PC-9 (cell line): ENCODE results near the gene MPPE1. TPM values are rescaled to one million over a fixed set of nuclear protein-coding genes. Genes with fewer than 3 reads are reported as not detected.

ENCODE experiments used
- BruUV-seq: library from RNA; stranded (reverse); fragments of 400-500 nt; replicated peaks from 2 replicates; lab custom pipeline; 2021; lab: Mats Ljungman, UMichigan
- CTCF ChIA-PET: fragments of 300-600 bp; sonication (Branson Sonifier 250); formaldehyde crosslinking; loops from one replicate; lab custom pipeline; 2022; ENCODE audit warnings: antibody characterized with exemption; lab: Charles Lee
- POLR2A ChIA-PET: fragments of 300-600 bp; sonication (Branson Sonifier 250); formaldehyde crosslinking; loops from one replicate; lab custom pipeline; 2022; ENCODE audit warnings: antibody characterized with exemption; ENCODE audit not compliant: unreplicated experiment; lab: Charles Lee
- DNase-seq, 2 experiments: peaks; one replicate each; pipeline versions ENCODE4 v3.0.0 to v3.0.0-alpha.2; 2015 to 2022; ENCODE audit warnings: mixed read lengths in 1 of 2
- H2AFZ ChIP-seq: fragments of 200-600 bp; sonication (generic); 2 replicates; pipeline ENCODE4 v1.8.1; 2017; ENCODE audit warnings: antibody characterized with exemption
- H3F3A ChIP-seq: fragments of 200-600 bp; sonication (generic); 2 replicates; pipeline ENCODE4 v1.8.1; 2017; ENCODE audit warnings: antibody characterized with exemption, mild to moderate bottlenecking, low read depth; ENCODE audit not compliant: insufficient read depth
- H3K27ac ChIP-seq: fragments of 200-600 bp; sonication (generic); 2 replicates; pipeline ENCODE4 v1.6.1; 2016; ENCODE audit warnings: mixed run types
- H3K27me3 ChIP-seq: fragments of 200-600 bp; sonication (generic); 2 replicates; pipeline ENCODE4 v1.6.1; 2016; ENCODE audit warnings: low read depth, mixed run types; ENCODE audit not compliant: insufficient read depth
- H3K36me3 ChIP-seq: fragments of 200-600 bp; sonication (generic); 2 replicates; pipeline ENCODE4 v1.6.1; 2016; ENCODE audit warnings: low read depth, mixed run types
- H3K4me1 ChIP-seq: fragments of 200-600 bp; sonication (generic); replicated peaks from 2 replicates; pipeline ENCODE4 v1.6.1; 2016; ENCODE audit warnings: mixed run types; ENCODE audit not compliant: insufficient read depth
- H3K4me2 ChIP-seq: fragments of 200-600 bp; sonication (generic); 2 replicates; pipeline ENCODE4 v1.6.1; 2017; ENCODE audit warnings: mixed run types
- H3K4me3 ChIP-seq: fragments of 200-600 bp; sonication (generic); 2 replicates; pipeline ENCODE4 v1.6.1; 2016; ENCODE audit warnings: mixed run types
- H3K79me2 ChIP-seq: fragments of 200-600 bp; sonication (generic); 2 replicates; pipeline ENCODE4 v1.6.1; 2017; ENCODE audit warnings: low read depth, mixed run types
- H3K9me2 ChIP-seq: fragments of 200-600 bp; sonication (generic); 2 replicates; pipeline ENCODE4 v1.8.1; 2017; ENCODE audit warnings: mild to moderate bottlenecking; ENCODE audit not compliant: insufficient read depth
- H3K9me3 ChIP-seq: fragments of 200-600 bp; sonication (generic); 2 replicates; pipeline ENCODE4 v1.8.1; 2016; ENCODE audit warnings: low read depth; ENCODE audit not compliant: insufficient read depth
- H4K20me1 ChIP-seq: fragments of 200-600 bp; sonication (generic); 2 replicates; pipeline ENCODE4 v1.8.1; 2017; ENCODE audit not compliant: insufficient read depth
- CTCF ChIP-seq: fragments of 200-600 bp; sonication (generic); conservative IDR thresholded peaks from 2 replicates; pipeline ENCODE4 v1.6.1; 2017; ENCODE audit warnings: mixed run types, antibody characterized with exemption, mild to moderate bottlenecking, moderate library complexity
- EZH2 ChIP-seq: fragments of 200-600 bp; sonication (generic); IDR thresholded peaks from 2 replicates; pipeline ENCODE4 v1.8.0; 2017; ENCODE audit warnings: antibody characterized with exemption, low read depth
- intact Hi-C: fragments of 100-400 bp; cut with micrococcal nuclease; formaldehyde crosslinking; loops from one replicate; pipeline ENCODE4 v1.10.0; 2022; ENCODE audit not compliant: unreplicated experiment
- total RNA-seq: library from RNA; stranded (reverse); gene quantifications from 2 replicates; pipeline ENCODE4 v1.2.3, GENCODE V29; 2021

The MPPE1 gene
- total RNA-seq, 1 experiment from 2014 or later = 40.7 TPM

DNA sequence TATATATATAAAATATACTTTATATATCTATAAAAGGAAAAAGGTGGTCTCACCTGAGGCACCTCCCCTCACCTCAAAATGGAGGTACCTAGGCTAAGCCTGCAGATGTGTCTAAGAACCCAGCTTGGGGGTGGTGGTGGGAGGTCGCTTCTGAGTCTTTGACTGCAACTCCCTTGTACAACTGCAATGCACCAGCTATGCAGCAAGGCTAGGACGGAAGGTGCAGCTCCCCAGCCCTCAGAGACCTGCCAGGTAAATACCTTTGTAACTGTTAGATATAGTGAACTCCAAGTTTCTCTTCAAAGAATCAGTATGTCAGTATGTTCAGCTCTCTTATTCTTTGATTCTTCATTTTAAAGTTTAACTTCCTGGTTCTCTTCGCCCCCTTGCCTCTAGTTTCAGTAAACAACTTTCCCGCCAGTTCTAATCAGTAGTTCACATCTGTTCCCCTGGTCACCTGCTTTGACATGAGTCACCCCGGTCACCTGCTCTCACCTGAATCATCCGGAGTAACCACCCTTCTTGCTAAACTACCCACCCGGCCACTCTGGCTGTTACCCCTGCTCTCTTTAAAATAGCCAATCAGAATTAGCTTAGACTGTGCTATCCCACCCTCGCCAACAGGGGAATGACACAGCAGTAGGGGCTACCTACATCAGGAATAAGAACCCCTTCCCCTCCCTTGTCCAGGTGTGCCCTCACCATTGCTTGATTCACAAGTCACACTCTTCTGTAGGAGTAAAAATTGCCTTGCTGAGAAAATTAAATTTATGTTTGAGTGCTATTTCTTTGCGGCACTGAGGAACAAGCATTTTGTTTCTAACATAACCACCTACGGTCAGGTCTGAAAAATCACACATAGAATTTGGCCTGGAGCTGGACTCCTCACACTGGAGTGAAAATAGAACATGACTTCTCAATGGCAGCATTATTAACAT, 48.5 kb upstream of the MPPE1 start:
- no peak overlapping the region for H3K27ac ChIP-seq
- no peak for DNase-seq
- no peak overlapping the region for H2AFZ ChIP-seq
- H3K27me3 ChIP-seq = no peaks in the 10 kb centered on the region
- POLR2A ChIA-PET = no interaction called here
- peaks cover 20% of the 10 kb centered on the region; the same call in 1 of the 2 replicates for H3K9me3 ChIP-seq
- H3K4me2 ChIP-seq = no peak overlapping the region
- H3K4me1 ChIP-seq = peaks cover 7% of the 10 kb centered on the region; the same call in 1 of the 2 replicates
- H3K4me3 ChIP-seq = no peak overlapping the region
- H3F3A ChIP-seq = peaks cover 13% of the 10 kb centered on the region; the same call in 1 of the 2 replicates
- CTCF ChIA-PET = no interaction called here
- no peaks in the 10 kb centered on the region for H3K36me3 ChIP-seq
- no peaks in the 10 kb centered on the region for H3K79me2 ChIP-seq
- H4K20me1 ChIP-seq = no peaks in the 10 kb centered on the region
- H3K9me2 ChIP-seq = no peaks in the 10 kb centered on the region
- TF ChIP-seq EZH2 (no peak), CTCF (no peak)
- no TSS peak for BruUV-seq
- intact Hi-C loops = no loop called here

DNA sequence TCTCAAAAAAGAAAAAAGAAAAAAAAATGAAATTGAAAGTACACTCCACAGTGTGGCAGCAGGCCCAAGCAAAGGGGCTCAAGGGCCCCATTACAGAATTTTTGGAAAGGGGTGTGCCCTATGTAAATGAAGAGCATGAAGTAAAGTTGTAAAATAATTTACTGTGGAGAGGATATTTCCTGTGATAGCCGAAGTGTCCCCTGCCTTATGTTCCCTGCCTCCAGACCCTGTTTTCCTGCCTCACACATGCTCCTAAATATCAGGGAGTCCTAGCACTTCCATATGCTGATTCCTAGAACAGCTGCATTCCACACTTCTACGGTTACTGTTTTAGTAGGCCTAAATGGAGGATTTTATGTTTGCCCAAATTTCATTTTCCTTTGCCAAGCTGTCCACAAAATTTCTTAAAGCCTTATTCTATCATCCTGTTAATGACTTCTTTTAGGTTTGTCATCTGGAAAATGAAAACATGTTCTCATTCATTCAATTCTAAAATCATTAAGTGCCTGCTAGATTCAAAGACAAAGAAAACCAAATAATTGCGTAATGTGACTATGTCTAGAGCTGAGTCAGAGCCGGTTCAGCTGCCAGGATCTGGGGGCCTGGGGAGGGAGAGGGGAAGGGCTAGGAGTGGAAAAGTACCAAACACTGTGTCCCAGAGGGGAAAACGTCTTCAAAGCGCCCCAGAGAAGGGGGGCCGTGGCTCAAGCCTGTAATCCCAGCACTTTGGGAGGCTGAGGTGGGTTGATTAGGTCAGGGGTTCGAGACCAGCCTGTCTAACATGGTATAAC, 47.3 kb upstream of the MPPE1 start:
- TF ChIP-seq CTCF (no peak), EZH2 (no peak)
- no TSS peak for BruUV-seq
- Histone ChIP-seq H3K4me1 (peaks cover 7% of the 10 kb centered on the region; the same call in 1 of the 2 replicates), H4K20me1 (no peaks in the 10 kb centered on the region), H3K27me3 (no peaks in the 10 kb centered on the region), H3K36me3 (no peaks in the 10 kb centered on the region), H3K79me2 (no peaks in the 10 kb centered on the region), H3K4me2 (no peak overlapping the region), H3K9me3 (peaks cover 20% of the 10 kb centered on the region; the same call in 1 of the 2 replicates), H3F3A (peaks cover 13% of the 10 kb centered on the region; the same call in 1 of the 2 replicates), H3K4me3 (no peak overlapping the region), H3K9me2 (no peaks in the 10 kb centered on the region), H3K27ac (0 out of 2 replicates have a peak overlapping the region, but pooled peaks have one; percentile 24), H2AFZ (no peak overlapping the region)
- POLR2A ChIA-PET = interaction anchor here (0.5 kb wide), 1 partner anchor 31 kb away, joined by 3 read pairs; no protein-coding TSS in a partner anchor
- CTCF ChIA-PET = no interaction called here
- DNase-seq = peak in 1 of 2 experiments; percentile 54
- intact Hi-C loops = no loop called here

GRCh38 chr18:11953113-11953512, 45.0 kb upstream of the MPPE1 start:
- intact Hi-C loops = no loop called here
- Histone ChIP-seq H3K4me2 (no peak overlapping the region), H2AFZ (no peak overlapping the region), H3K9me3 (peaks cover 19% of the 10 kb centered on the region; the same call in 1 of the 2 replicates), H3F3A (peaks cover 16% of the 10 kb centered on the region; the same call in 1 of the 2 replicates), H3K27me3 (no peaks in the 10 kb centered on the region), H3K9me2 (no peaks in the 10 kb centered on the region), H3K27ac (no peak overlapping the region), H3K4me3 (no peak overlapping the region), H3K4me1 (peaks cover 13% of the 10 kb centered on the region), H4K20me1 (no peaks in the 10 kb centered on the region), H3K36me3 (no peaks in the 10 kb centered on the region), H3K79me2 (peaks cover 3% of the 10 kb centered on the region; the same call in 1 of the 2 replicates)
- BruUV-seq = no TSS peak
- POLR2A ChIA-PET = no interaction called here
- CTCF ChIA-PET = no interaction called here
- no peak for DNase-seq
- no peak for TF ChIP-seq CTCF
- TF ChIP-seq EZH2 = no peak
